GM21423 (cell line): Measurements from ENCODE around the gene SATB1.
"Not testable (repeated sequence)": the region's sequence is repeated elsewhere in the genome, so short reads cannot be mapped to it uniquely, and the experiment has no call there.

Experiments
- ATAC-seq: cut with Tn5 transposase; IDR thresholded peaks from one replicate; pipeline ENCODE4 v1.9.1; 2021; ENCODE audit warnings: mild to moderate bottlenecking, moderate library complexity; ENCODE audit not compliant: unreplicated experiment

The SATB1 gene

GRCh38 chr3:18355832-18356231, 69.3 kb downstream of the SATB1 start:
- no peak for ATAC-seq

- ATAC-seq, result no peak
These were observed 70.4 kb downstream of the SATB1 start for GRCh38 chr3:18354701-18355100.

- no peak for ATAC-seq
These were observed 73.1 kb downstream of the SATB1 start for GRCh38 chr3:18351823-18352744.

GRCh38 chr3:18351069-18351628, 74.0 kb downstream of the SATB1 start:
- no peak for ATAC-seq

- no peak for ATAC-seq
These were observed 75.8 kb downstream of the SATB1 start for GRCh38 chr3:18349197-18349798.

- ATAC-seq, result no peak
These were observed 79.0 kb downstream of the SATB1 start for GRCh38 chr3:18346097-18346496.

GRCh38 chr3:18345015-18345367, 80.1 kb downstream of the SATB1 start:
- ATAC-seq, result no peak

- ATAC-seq, result no peak
These were observed 80.7 kb downstream of the SATB1 start for GRCh38 chr3:18344306-18345014.

- ATAC-seq, result no peak
These were observed 81.3 kb downstream of the SATB1 start for GRCh38 chr3:18343809-18344208.

GRCh38 chr3:18338827-18339514, 86.2 kb downstream of the SATB1 start:
- ATAC-seq, result no peak

GRCh38 chr3:18337231-18337630, 87.9 kb downstream of the SATB1 start:
- no peak for ATAC-seq

GRCh38 chr3:18334837-18335601, 90.1 kb downstream of the SATB1 start:
- ATAC-seq, result no peak

GRCh38 chr3:18330772-18331441, 94.2 kb downstream of the SATB1 start:
- not testable (repeated sequence) for ATAC-seq

GRCh38 chr3:18308096-18308650, 117.0 kb downstream of the SATB1 start:
- no peak for ATAC-seq

- no peak for ATAC-seq
These were observed 117.6 kb downstream of the SATB1 start for GRCh38 chr3:18307529-18307928.

GRCh38 chr3:18302517-18302916, 122.6 kb downstream of the SATB1 start:
- no peak for ATAC-seq

GRCh38 chr3:18301781-18302180, 123.4 kb downstream of the SATB1 start:
- ATAC-seq, result no peak

GRCh38 chr3:18300916-18301315, 124.2 kb downstream of the SATB1 start:
- ATAC-seq, result no peak

GRCh38 chr3:18297126-18297525, 128.0 kb downstream of the SATB1 start:
- no peak for ATAC-seq
